Stimulated activated CD8-positive, alpha-beta memory T cell treated with anti-CD3 and anti-CD28 coated beads, Interleukin-4, amount 100 ng/mL, for 4 hours (primary cell): ENCODE data around the gene TLX2.

Experiments used
- DNase-seq, 2 donors: peaks; one replicate each; pipeline ENCODE4 v3.0.0-alpha.2; 2020; ENCODE audit warnings: low read depth in 2 of 2, low spot score in 1 of 2

Gene TLX2

DNA sequence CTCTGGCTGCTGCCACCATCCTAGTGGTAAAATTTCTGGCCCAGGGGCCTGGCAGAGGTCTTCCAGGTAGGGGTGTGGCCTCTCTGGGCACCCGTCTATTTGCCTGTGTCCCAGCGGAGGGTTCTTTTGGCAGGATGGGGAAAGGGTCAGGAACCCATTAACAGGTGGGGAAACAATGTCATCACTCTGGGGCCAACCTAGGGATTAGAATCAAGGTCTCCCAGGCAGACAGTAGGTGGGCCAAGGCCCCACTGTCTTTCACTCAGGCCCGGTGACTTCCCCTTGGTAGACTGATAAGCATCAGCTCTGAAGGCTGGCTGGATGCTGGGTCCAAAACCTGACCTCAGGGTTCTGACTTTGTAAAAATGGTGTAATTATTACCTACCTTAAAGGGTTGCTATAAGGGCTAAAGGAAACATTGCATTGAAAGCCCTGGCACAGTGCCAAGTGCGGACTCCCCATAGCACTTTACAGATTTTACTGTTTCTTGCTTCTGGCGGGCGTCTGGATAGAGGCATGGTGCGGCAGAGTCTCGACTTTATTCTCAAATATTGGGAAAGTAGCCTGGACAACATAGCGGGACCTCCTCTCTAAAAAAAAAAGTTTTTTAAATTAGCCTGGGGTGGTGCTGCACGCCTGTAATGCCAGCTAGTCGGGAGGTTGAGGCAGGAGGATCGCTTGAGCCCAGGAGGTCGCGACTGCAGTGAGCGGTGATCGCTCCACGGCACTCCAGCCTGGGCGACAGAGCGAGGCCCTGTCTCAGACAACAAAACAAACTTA lies 17.1 kb upstream of the TLX2 start:
- no peak for DNase-seq

DNA sequence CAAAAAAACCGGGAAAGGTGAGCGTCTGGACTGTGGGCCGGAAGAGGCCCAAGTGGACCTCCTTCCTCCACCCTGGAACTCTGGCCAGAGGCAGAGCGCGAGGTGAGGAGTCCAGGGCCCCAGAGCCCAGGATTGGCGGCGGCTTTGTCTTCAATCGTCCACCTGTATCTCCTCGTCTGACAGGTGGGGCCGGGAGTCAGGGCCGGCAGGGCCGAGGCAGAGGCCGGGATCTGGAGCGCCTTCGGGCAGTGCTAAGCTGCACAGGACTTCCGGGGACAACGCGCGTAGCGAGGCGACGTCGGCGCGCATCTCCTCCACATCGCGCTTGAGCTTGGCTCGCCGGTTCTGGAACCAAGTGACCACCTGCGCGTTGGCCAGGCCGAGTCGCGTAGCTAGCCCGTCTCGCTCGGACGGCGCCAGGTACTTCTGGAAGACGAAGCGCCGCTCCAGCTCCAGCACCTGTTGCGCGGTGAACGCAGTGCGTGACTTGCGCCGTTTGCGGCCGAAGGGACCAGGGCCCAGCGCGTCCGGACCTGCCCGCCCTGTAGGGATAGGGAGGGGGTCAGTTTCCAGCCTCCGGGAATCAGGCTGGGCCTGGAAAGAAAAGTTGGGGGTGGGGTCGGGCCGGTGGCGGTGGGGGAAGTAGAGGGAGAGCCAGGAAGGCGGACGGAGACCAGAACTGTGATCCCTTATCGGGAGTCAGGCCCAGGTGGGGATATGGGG lies 16.3 kb upstream of the TLX2 start:
- no peak for DNase-seq

DNA sequence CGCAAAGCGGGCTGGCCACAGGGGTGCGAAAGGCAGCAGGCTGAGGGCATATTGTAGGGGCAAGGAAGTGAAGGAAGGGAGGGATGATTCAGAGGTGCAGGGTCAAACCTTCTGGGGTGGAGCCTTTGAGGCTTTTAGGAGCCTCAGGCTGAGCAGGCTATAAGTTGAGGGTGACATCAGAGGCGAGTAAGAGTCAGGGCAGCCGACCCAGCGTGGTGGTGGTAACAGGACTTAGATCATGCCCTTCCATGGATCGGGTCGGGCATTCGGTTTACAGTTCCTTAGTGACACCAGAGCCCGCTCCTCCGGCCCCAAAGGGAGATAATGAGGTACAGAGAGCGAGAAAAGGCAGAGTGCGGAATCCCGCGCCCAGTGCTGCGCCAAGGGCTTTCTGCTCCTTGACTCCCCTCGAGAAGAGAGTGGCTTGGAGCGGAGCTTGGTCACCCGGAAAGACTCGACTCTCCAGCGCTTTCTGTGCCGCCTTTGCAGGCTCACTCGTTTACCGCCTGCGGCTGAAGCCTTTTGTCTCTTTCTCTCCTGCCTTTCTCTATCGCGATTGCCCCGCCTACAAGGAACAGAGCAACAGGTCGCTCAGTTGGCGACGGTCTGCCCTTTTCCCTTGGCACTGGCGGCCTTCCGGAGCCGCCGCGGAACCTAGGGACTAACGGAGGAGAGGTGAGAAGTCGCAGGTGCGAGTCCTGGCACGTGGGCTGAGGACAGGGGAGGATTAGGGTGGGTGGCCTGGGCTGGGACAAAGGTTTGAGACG lies 15.6 kb upstream of the TLX2 start:
- DNase-seq = no peak

DNA sequence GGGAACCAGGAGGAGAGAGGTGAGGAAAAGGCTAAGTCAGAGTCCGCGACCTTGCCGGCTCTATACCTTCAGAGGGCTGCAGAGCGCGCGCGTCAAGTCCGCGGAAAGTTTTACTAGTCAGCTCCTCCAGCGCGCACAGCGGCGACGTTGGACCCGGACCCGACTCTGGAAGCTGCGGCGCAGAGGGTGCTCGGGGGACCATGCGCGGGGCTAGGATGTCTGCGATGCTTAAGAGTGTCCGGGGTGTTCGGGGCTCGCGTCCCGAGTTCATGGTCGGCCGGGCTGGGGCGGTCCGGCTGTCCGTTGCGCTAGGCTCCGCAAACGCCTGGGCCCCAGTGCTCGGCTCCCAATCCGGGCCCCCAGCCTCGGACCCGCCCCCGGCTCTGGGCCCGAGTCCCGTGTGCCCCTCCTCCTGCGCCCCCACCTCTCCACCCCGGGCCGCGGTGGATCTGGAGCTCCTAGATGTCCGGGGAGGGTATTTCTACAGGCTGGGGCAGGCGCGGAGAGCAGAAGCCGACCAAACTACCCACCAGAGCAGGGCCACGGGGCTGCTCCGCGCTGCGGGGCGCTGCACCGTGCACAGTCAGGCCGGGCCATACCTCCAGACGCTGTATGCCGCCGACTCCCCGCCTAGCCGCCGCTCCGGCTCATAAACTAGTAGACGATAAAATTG lies 14.8 kb upstream of the TLX2 start, which contains the start of gene LBX2:
TSS of gene LBX2 (minus strand) at position 337 of the 673 bp plus-strand sequence. CDS start at position 271, 66 bp downstream.
- DNase-seq = no peak

DNA sequence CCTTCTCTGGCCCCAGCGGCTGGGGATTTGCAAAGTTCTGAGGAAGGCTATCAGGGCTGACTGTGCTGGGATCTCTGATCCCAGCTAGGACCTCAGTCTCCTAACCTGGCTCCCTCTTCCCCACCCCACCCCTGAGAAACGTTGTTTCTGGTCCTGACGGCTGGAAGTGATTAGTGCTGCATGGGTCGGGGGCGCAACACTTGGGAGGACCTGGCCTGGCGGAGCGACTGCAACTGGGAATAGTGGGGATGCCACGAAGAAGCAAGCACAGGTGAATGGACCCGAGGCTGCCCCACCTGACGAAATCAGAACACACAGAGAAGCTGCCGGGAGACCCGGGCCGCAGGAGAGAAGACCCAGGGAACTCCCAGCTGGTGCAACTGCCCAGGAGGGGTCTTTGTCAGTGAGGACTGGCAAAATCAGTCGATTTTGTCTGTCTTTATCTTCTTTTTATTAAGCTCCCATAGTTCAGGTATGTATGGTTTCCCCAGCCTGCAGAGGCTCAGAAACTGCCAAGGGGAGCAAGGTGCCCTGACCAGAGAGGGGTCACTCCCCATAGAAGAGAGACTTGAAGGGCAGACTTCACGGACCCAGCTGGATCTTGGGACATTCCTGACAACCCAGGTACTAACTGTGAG lies 14.2 kb upstream of the TLX2 start:
- DNase-seq = no peak

DNA sequence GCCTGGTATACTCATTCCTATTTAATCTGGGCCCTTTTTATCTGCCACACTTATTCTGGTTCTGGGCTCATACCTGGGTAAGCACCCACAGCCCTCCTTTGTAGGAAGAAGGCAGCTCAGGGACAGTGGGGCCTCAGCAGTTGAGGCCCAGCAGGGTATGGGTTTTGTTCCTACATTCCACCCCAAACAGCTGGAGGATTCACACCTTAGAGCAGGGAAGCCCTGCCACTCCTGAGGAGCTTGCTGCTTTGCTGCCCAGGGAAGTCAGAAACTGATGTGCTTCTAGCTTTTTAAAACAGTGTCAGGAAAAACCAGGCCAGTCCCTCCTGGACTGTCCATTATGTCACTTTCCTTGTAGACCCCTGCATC lies 13.7 kb upstream of the TLX2 start:
- DNase-seq = no peak

DNA sequence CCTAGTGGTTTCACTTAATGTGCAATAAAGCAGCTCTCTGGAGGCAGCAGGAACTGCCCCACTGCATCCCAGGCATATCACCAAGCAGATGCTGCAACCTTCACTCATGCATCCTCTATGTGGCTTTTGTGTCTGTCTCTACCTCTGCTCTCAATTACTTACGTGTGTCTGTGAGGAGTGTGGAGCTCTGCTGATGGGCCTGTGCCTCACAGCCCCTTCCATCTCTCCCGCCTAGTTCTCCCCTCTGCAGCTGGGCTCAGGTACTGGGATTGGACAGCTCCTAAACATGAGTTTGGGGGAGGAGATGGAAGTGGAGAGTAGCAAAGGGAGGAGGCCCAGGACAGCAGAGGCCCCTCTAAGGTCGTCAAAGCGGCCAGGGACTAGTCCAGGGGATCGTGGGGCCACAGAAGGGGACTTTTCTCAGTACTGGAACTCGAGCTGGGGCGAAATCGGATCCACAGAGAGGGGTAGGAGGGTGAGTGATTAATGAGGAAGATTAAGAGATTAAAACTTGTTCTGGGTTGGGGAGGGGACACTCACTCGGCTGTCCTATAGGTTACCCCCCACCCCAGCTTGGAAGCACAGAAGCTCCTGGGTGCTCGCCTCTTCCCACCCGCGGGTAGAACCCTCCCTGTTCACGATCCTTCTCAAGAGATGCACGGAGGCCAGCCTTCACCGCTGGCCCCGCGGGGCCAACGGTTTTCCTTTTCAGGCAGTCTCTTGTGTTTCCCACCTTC lies 12.7 kb upstream of the TLX2 start:
- DNase-seq = no peak

DNA sequence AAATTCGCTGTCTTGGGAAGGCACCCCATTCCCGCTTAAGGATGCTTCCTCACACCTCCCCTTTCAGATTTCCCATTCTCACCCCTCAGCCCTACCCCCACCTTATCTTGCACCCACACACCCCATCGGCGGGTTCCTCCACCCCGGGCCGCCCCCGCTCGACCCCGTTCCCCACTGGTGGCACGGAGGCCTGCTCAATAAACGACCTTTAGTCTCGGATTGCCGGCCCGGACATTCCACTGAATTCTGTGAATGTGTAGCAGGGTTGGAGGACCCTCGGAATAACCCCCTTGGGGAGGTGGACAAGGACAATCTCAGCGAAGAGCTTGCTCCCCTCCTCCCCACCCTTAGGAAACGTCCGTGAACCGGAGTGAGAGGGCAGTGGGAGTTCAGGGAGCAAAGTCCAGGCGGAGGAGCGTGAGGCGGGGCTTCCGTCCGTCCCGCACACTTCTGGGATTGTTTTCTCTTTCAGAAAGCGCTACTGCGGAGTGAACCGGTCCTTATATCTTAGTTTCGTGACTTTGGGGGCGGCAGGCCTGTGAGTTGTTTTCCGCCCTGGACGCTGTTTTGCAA lies 12.0 kb upstream of the TLX2 start:
- DNase-seq = no peak

DNA sequence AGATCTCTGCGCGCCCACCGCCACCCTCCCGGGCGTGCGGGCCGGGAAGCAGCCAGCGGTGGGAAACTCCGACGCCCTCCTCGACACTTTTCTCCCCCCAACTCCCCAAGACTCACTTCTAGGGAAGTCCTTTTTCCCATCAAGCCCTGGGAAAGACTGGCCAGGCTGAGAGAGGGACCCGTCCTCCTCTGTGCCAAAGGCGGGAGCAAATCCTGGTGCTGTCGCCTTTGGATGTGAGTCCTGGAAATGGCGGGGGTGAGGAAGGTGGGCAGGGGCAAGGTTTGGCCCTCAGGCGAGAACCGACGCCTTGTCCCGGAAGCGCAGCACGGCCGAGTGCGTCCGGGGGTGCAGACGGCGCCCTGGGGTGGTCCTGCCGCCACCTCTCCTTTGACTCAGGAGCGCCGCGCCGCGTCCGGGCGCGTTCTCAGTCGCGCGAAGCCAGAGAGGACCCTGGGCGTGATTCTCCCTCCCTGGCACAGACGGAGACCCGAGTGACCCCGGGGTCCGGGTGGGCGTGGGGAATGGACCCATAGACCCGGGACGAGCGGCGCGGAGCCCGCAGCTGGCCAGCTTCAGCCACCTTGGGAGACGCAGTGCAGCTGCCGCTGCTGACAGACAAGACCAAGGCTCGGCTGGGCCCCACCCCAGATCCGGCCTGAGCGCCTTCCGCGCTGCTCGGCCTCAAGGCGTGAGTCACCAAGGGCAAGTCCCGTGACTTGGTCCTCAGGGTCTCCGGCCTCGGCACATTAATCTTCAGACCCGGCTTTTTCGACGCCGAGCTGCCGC lies 11.3 kb upstream of the TLX2 start:
- DNase-seq = peak in 1 of 2 donors; percentile 35

DNA sequence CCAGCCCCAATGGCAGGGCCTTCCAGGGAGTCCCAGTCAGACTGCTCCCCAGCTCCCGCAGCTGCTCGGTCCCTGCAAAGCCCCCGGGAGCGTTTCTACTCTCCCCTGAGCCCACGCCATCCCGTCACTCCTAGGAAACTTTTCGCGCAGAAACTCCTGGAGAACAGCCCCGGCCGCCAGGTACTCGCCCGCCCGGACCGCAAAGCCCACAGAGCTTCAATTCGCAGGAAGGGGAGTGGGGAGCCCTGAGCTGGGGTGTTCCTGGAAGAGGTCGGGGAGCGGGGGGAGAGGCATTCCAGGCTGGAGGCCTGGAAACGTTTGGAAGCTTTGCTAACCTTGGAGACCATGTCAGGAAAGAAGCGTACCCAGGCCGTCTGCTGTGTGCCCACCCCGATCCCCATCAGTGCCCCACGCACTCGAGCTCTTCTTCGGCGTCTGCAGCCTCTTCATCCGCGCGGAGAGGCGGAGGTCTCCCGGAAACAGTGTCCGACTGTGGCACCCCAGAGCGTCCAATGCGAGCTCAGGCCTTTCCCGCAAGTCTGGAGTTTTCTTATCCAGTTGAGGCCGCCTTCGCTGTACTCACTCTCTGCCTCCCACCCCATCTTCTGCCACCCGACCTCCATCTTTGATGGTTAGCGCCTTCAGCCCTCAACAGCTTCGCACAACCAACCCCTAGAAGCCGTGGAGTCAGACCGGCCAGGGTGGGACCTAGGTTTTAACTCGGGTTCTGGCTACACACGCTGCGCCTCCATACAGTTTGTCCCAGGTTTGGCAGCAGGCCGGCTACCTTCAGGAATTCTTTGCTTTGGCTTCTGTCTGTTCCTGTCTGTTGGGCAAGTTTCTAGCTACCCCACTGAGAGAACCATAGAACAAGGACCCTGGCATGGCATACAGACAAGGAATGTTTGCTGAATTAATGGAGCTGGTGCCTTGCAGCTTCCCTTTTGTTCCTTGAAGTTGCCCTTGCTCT lies 10.5 kb upstream of the TLX2 start:
- DNase-seq = no peak

DNA sequence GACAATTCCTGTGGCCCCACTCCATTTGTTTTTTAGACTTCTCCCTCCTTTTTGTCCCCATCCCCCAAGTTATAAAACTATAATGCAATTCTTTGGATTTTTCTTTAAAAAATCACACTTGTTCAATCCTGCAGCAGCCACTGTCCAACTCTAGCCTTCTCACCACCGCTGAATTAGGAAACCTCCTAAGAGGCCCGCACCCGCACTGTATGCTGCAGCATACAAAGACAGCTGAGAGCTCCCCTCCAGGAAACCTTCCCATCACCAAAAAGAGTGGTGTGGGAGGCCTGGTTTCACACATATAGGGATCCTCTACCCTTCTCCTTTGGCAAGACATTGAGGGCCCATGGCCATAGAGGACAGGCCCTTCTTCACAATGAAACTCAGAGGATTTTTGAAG lies 9.7 kb upstream of the TLX2 start:
- no peak for DNase-seq

DNA sequence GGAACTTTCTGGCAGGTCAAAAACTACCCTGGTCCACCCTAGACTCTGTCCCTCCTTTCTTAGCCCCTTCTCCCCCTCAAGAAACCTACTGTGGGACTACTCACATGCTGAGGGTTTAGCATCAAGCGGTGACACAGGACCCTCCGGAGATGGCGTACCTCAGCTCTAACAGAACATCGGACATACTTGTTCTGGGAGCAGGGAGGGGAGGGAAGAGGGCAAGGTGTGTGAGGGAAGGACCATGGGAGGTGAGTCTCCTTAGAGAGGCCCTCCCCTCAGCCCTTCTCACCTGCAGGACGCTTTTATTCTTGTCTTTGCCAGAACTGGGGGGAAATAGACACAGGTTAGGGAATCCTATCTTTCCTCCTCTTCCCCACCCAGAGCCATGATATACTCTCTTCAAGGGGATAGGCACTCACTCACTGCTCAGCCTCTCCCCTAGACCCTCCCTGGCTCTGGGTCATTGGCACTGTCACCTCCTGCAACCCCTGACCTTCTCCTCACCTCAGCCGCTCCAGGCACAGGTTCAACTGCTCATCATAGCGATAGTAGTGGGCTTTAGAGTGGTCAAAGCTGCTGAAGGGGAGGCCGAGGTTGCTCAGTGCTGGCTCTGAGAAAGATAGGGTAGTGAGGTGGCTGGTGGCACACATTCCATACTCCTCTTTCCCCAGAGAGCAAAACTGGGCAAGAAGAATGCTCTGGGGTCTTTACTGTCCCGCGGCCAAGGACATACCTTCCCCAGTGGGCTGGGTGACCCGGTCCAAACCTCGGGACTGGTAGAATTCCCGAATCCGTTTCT lies 8.6 kb upstream of the TLX2 start:
- DNase-seq = no peak

DNA sequence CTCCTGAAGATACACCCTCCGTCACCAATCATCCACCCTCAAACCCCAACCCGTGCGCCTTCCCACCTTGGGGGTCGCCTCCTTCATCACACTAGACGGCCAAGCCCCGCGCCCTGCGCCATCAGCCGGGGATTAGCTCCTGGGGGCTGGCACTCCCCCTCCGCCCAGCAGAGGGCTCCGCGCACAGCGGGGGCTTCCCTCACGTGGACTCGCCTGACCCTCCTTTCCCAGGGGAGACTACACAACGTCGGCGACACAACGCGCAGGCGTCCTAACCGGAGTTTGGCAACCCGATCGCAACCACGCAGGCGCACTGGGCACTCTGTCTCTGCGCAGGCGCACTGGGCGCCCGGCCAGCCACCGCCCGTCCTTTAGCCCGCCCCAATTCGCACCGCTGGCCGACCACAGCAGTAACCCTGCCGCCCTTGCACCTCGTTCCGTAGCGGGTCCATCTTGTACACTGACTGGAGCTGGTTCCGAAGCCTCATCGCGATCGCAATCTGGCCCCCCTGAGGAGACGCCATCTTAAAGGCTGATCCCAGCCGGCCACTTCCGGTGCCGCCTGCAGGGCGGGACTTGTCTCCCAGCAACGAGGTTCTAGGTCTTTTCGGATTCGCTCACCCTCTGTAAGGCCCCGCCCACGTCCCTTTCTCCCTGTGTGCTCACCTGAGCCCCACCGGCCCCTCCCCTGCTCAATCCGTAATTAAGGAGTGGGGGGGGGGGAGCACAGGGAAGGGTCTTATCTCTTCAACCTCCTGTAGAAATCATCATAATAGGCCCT lies 6.9 kb upstream of the TLX2 start, which contains the start of gene PCGF1:
TSS of gene PCGF1 (minus strand) at position 551 of the 781 bp plus-strand sequence. CDS start at position 524, 27 bp downstream.
- peak; percentile 98 to 99 for DNase-seq

DNA sequence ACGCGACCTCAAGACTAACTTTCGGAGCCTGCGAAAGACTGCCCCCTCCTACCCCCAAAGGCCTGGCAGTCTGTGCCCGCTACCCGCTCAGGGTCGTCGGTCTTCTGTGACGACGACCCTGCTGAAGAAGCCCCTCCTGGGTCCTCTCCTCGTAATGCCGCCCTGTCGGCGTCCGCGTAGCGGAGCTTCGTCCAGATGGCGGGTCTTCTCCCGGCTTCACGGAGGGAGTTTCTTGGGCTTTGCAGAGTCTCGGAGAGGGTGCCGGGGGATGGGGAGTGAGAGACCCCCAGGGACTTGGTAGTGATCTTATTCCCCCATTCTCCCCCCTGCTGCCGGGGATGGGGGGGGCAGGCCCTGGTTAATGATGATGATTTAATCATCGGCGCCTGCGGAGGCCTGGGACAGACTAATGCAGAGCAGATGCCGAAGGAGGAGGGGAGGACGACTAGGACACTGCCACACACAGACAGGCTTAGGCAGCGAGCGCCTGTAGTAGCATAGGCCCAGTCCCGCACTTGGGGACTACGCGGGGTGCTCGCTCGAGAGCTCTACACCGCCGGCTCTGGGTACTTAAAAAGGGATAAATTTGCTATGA lies 6.2 kb upstream of the TLX2 start:
- no peak for DNase-seq

DNA sequence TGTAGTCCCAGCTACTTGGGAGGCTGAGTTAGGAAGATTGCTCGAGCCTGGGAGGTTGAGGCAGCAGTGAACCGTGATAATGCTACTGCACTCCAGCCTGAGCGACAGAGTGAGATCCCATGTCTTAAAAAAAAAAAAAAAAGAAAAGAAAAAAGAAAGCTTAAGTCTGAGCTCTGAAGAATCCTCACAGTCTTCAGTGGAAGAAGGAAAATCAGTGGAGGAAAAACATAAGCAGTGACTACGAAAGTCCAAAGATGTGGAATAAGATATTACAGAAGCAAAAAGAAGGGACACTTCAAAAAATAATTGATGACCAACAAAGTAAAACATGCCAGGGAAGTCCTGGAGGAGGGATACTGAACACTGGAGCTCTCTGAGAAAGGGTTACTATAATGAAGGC lies 4.0 kb upstream of the TLX2 start:
- no peak for DNase-seq
